Endodermal cell (in vitro differentiated cells): ENCODE measurements around the gene TRPV5. TPM values are rescaled to one million over a fixed set of nuclear protein-coding genes. Genes with fewer than 3 reads are reported as not detected.

Experiments
- DNase-seq: peaks from one replicate; pipeline ENCODE4 v3.0.0-alpha.2; 2017
- H3K27ac ChIP-seq: 2 replicates; pipeline ENCODE4 v1.5.1; 2013; ENCODE audit warnings: mild to moderate bottlenecking, low read depth, low read length, moderate library complexity
- H3K27me3 ChIP-seq: 2 replicates; pipeline ENCODE4 v1.6.1; 2013; ENCODE audit warnings: mild to moderate bottlenecking, low read length, moderate library complexity; ENCODE audit not compliant: insufficient read depth, control insufficient read depth, poor library complexity, severe bottlenecking
- H3K36me3 ChIP-seq: 2 replicates; pipeline ENCODE4 v1.7.0; 2013; ENCODE audit warnings: mild to moderate bottlenecking, low read length, moderate library complexity; ENCODE audit not compliant: control insufficient read depth, insufficient read depth
- H3K4me1 ChIP-seq: one replicate; pipeline ENCODE4 v1.7.0; 2013; ENCODE audit warnings: low read length; ENCODE audit not compliant: control insufficient read depth, insufficient read depth
- H3K4me3 ChIP-seq: 2 replicates; pipeline ENCODE4 v1.5.1; 2013; ENCODE audit warnings: mild to moderate bottlenecking, low read length, moderate library complexity
- H3K9ac ChIP-seq: 2 replicates; pipeline ENCODE4 v1.6.1; 2013; ENCODE audit warnings: mild to moderate bottlenecking, low read length, moderate library complexity; ENCODE audit not compliant: poor library complexity, severe bottlenecking; ENCODE audit errors: extremely low read depth
- H3K9me3 ChIP-seq: 2 replicates; pipeline ENCODE4 v1.6.1; 2013; ENCODE audit warnings: mild to moderate bottlenecking, low read length, moderate library complexity; ENCODE audit not compliant: control insufficient read depth
- H3K27ac Mint-ChIP-seq: 2 replicates; pipeline ENCODE4 v1.8.0; 2020; ENCODE audit warnings: mixed read lengths
- H3K27me3 Mint-ChIP-seq: 2 replicates; pipeline ENCODE4 v1.8.0; 2021; ENCODE audit warnings: mild to moderate bottlenecking, mixed read lengths; ENCODE audit not compliant: insufficient read depth
- H3K36me3 Mint-ChIP-seq: 2 replicates; pipeline ENCODE4 v1.8.0; 2020; ENCODE audit warnings: low read depth, mixed read lengths
- H3K4me1 Mint-ChIP-seq: 2 replicates; pipeline ENCODE4 v1.8.0; 2020; ENCODE audit warnings: mixed read lengths
- H3K4me3 Mint-ChIP-seq: 2 replicates; pipeline ENCODE4 v1.8.0; 2020; ENCODE audit warnings: mild to moderate bottlenecking, moderate library complexity, mixed read lengths
- H3K9me3 Mint-ChIP-seq: 2 replicates; pipeline ENCODE4 v1.8.0; 2020; ENCODE audit warnings: mild to moderate bottlenecking, mixed read lengths
- WGBS, 2 experiments: methylation state at CpG; one replicate each; pipeline versions ENCODE4 v1.1.5 to v1.1.7; 2013; ENCODE audit warnings: missing lambda C conversion rate in 2 of 2, mixed read lengths in 1 of 2; ENCODE audit not compliant: insufficient coverage in 1 of 2, insufficient read length in 1 of 2; 5-methylcytosine and 5-hydroxymethylcytosine counted together
- total RNA-seq, 2 donors: library from RNA; stranded (reverse); fragmentation: NEBNext Ultra II Directional in 1 of 2; extraction: Animal tissue kit (Norgen Biotek cat#: 25700) in 1 of 2; gene quantifications; 2 replicates in 1 of 2; 3 replicates in 1 of 2; pipeline ENCODE4 v1.2.1, GENCODE V29; 2021
- TF ChIP-seq, protein P1 (sequence below): fragments of 200-600 bp; sonication (generic); conservative IDR thresholded peaks from 2 replicates; pipeline ENCODE4 v1.5.0; 2021; ENCODE audit warnings: antibody characterized with exemption, mild to moderate bottlenecking

Gene TRPV5
- total RNA-seq, 2 donors from 2014 or later = 0.15 to 0.22 TPM

DNA sequence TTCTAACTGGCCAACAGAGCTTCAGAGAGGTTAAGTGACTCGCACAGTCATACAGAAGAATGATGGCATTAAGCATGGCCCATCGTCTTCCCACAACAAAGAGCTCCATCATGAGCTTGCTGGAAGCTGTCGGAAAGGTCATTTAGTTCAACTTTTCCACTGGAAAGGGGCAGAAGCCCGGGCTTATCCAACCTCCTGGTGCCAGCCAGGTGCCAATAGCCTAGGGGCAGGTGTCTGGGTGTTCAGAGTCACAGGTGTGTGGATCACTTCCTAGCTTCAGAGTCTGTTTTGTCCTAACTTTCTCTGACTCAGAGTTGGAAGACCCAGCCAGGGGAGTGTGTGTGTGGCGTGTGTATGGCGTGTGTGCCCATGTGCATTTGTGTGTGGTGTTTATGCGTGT, 46.7 kb downstream of the TRPV5 start:
- Mint-ChIP-seq H3K27ac (no peak overlapping the region), H3K27me3 (peaks cover 21% of the 10 kb centered on the region), H3K4me1 (peaks cover 8% of the 10 kb centered on the region), H3K9me3 (peaks cover 4% of the 10 kb centered on the region), H3K36me3 (no peaks in the 10 kb centered on the region), H3K4me3 (no peak overlapping the region)
- Histone ChIP-seq H3K4me3 (no peak overlapping the region), H3K9ac (no peak overlapping the region), H3K27ac (no peak overlapping the region), H3K4me1 (no peaks in the 10 kb centered on the region), H3K36me3 (no peaks in the 10 kb centered on the region), H3K27me3 (peaks cover 5% of the 10 kb centered on the region), H3K9me3 (no peaks in the 10 kb centered on the region)
- WGBS, 2 experiments = 70 to 80% methylated on average over 4 to 7 of the region's 7 CpGs
- TF ChIP-seq, protein P1, sequence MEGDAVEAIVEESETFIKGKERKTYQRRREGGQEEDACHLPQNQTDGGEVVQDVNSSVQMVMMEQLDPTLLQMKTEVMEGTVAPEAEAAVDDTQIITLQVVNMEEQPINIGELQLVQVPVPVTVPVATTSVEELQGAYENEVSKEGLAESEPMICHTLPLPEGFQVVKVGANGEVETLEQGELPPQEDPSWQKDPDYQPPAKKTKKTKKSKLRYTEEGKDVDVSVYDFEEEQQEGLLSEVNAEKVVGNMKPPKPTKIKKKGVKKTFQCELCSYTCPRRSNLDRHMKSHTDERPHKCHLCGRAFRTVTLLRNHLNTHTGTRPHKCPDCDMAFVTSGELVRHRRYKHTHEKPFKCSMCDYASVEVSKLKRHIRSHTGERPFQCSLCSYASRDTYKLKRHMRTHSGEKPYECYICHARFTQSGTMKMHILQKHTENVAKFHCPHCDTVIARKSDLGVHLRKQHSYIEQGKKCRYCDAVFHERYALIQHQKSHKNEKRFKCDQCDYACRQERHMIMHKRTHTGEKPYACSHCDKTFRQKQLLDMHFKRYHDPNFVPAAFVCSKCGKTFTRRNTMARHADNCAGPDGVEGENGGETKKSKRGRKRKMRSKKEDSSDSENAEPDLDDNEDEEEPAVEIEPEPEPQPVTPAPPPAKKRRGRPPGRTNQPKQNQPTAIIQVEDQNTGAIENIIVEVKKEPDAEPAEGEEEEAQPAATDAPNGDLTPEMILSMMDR = no peak
- peak; percentile 22 for DNase-seq

- peak; percentile 95 for DNase-seq
- H3K36me3 ChIP-seq = no peaks in the 10 kb centered on the region
- Mint-ChIP-seq H3K27me3 (peaks cover 14% of the 10 kb centered on the region), H3K4me1 (peaks cover 8% of the 10 kb centered on the region), H3K36me3 (no peaks in the 10 kb centered on the region), H3K27ac (peak within 1 kb of the TSS; percentile 86), H3K4me3 (peak within 1 kb of the TSS; percentile 36), H3K9me3 (no peaks in the 10 kb centered on the region)
- no peak within 1 kb of the TSS for H3K4me3 ChIP-seq
- H3K9me3 ChIP-seq = no peaks in the 10 kb centered on the region
- TF ChIP-seq, protein P1 = no peak
- H3K27me3 ChIP-seq = peaks cover 5% of the 10 kb centered on the region
- no peak within 1 kb of the TSS for H3K27ac ChIP-seq
- no peaks in the 10 kb centered on the region for H3K4me1 ChIP-seq
- no peak within 1 kb of the TSS for H3K9ac ChIP-seq
- WGBS, 2 experiments = 60 to 67% methylated on average over 4 to 16 of the region's 16 CpGs
These were observed 48.0 kb downstream of the TRPV5 start, which contains the start of gene TRPV6 for GRCh38 chr7:142885311-142886230. Gene TRPV6 (minus strand): TSS chr7:142885745.

- Mint-ChIP-seq H3K9me3 (no peaks in the 10 kb centered on the region), H3K36me3 (no peaks in the 10 kb centered on the region), H3K4me3 (no peak overlapping the region), H3K27me3 (peaks cover 16% of the 10 kb centered on the region), H3K4me1 (peaks cover 8% of the 10 kb centered on the region), H3K27ac (no peak overlapping the region)
- DNase-seq = peak; percentile 28
- Histone ChIP-seq H3K4me3 (no peak overlapping the region), H3K27me3 (peaks cover 5% of the 10 kb centered on the region), H3K9ac (no peak overlapping the region), H3K9me3 (no peaks in the 10 kb centered on the region), H3K4me1 (no peaks in the 10 kb centered on the region), H3K27ac (no peak overlapping the region), H3K36me3 (no peaks in the 10 kb centered on the region)
- TF ChIP-seq, protein P1 = no peak
- WGBS, 2 experiments = 89% methylated on average over 4 of the region's 4 CpGs
These were observed 49.3 kb downstream of the TRPV5 start for GRCh38 chr7:142884286-142884640.
